Osteocyte (in vitro differentiated cells): Measurements from ENCODE around the gene HYDIN. TPM values are rescaled to one million over a fixed set of nuclear protein-coding genes. Genes with fewer than 3 reads are reported as not detected.

ENCODE experiments used
- DNase-seq: peaks from one replicate; pipeline ENCODE4 v3.0.0; 2021; ENCODE audit warnings: mixed read lengths; ENCODE audit not compliant: unreplicated experiment; ENCODE audit errors: extremely low spot score
- H3K27ac Mint-ChIP-seq: one replicate; pipeline ENCODE4 v1.8.0; 2021; ENCODE audit warnings: mild to moderate bottlenecking, mixed read lengths; ENCODE audit not compliant: unreplicated experiment
- H3K27me3 Mint-ChIP-seq: one replicate; pipeline ENCODE4 v1.8.0; 2021; ENCODE audit warnings: mixed read lengths; ENCODE audit not compliant: unreplicated experiment
- H3K36me3 Mint-ChIP-seq: one replicate; pipeline ENCODE4 v1.8.0; 2021; ENCODE audit warnings: mixed read lengths; ENCODE audit not compliant: unreplicated experiment
- H3K4me1 Mint-ChIP-seq: one replicate; pipeline ENCODE4 v1.8.0; 2021; ENCODE audit warnings: mixed read lengths; ENCODE audit not compliant: unreplicated experiment
- H3K4me3 Mint-ChIP-seq: one replicate; pipeline ENCODE4 v1.8.0; 2021; ENCODE audit warnings: mild to moderate bottlenecking, moderate library complexity, mixed read lengths; ENCODE audit not compliant: unreplicated experiment
- H3K9me3 Mint-ChIP-seq: one replicate; pipeline ENCODE4 v1.8.0; 2021; ENCODE audit warnings: mixed read lengths; ENCODE audit not compliant: unreplicated experiment
- total RNA-seq: library from RNA; stranded (reverse); gene quantifications from 2 replicates; pipeline ENCODE4 v1.2.1, GENCODE V29; 2021
- TF ChIP-seq, protein P1 (sequence below): fragments of 200-600 bp; sonication (generic); IDR thresholded peaks from 2 replicates; pipeline ENCODE4 v1.5.0; 2021; ENCODE audit warnings: antibody characterized with exemption, mild to moderate bottlenecking, moderate library complexity

The HYDIN gene
- total RNA-seq, 1 donor from 2014 or later: not detected

DNA sequence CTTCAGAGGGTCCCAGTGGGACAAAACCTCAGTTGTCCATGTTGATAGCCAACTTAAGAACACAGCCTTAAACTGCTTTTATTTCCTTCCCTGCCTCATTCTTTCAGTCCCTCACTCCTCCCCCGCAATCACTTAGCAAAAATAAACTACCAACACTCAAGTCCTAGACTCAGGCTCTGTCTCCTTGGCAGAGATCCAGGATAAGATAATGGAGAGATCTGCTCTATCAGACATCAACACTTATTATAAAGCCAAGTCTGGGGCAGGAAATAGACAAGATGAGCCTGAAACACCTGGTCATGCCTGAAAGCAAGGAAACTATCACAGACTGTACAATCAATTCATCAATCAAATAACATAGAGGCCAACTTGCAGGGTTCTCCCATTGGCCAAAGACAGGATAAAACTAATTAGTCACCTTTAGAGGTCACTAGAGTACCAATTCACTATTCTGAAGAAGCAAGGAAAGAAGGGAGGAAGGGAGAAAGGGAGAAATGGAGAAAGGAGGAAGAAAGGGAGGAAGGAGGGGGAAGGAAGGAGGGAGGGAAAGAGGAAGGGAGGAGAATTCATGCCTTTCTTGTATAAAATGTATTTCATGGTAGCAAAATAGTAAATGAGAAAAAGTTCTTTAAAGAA, 15.7 kb downstream of the HYDIN start:
- no peak for DNase-seq
- Mint-ChIP-seq H3K9me3 (peaks cover 5% of the 10 kb centered on the region), H3K4me3 (no peak overlapping the region), H3K36me3 (no peaks in the 10 kb centered on the region), H3K4me1 (no peaks in the 10 kb centered on the region), H3K27me3 (peaks cover 9% of the 10 kb centered on the region), H3K27ac (no peak overlapping the region)
- TF ChIP-seq, protein P1, sequence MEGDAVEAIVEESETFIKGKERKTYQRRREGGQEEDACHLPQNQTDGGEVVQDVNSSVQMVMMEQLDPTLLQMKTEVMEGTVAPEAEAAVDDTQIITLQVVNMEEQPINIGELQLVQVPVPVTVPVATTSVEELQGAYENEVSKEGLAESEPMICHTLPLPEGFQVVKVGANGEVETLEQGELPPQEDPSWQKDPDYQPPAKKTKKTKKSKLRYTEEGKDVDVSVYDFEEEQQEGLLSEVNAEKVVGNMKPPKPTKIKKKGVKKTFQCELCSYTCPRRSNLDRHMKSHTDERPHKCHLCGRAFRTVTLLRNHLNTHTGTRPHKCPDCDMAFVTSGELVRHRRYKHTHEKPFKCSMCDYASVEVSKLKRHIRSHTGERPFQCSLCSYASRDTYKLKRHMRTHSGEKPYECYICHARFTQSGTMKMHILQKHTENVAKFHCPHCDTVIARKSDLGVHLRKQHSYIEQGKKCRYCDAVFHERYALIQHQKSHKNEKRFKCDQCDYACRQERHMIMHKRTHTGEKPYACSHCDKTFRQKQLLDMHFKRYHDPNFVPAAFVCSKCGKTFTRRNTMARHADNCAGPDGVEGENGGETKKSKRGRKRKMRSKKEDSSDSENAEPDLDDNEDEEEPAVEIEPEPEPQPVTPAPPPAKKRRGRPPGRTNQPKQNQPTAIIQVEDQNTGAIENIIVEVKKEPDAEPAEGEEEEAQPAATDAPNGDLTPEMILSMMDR: peak; percentile 6

GRCh38 chr16:71205482-71206131, 24.9 kb downstream of the HYDIN start:
- H3K27me3 Mint-ChIP-seq: no peaks in the 10 kb centered on the region
- no peaks in the 10 kb centered on the region for H3K36me3 Mint-ChIP-seq

DNA sequence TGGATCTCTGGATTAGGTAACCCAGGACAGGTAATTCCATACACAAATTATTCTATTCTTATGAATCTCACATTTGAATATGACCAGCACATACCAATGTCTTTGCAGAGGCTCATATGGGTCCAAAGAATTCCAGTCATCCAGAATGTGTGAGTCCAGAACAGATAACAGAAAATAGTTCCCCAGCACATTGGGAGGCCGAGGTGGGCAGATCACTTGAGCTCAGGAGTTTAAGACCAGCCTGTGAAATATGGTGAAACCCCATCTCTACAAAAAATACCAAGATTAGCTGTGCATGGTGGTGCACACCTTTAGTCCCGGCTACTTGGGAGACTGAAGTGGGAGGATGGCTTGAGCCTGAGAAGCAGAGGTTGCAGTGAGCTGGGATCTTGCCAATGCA, 26.9 kb downstream of the HYDIN start:
- Mint-ChIP-seq H3K4me3 (no peak overlapping the region), H3K27me3 (no peaks in the 10 kb centered on the region)

More at GRCh38 chr16:71205482-71206131, 24.9 kb downstream of the HYDIN start:
- TF ChIP-seq, protein P1: no peak
- H3K27ac Mint-ChIP-seq: no peak overlapping the region
- no peaks in the 10 kb centered on the region for H3K4me1 Mint-ChIP-seq
- no peak overlapping the region for H3K4me3 Mint-ChIP-seq
- no peak for DNase-seq
- peaks cover 22% of the 10 kb centered on the region for H3K9me3 Mint-ChIP-seq

DNA sequence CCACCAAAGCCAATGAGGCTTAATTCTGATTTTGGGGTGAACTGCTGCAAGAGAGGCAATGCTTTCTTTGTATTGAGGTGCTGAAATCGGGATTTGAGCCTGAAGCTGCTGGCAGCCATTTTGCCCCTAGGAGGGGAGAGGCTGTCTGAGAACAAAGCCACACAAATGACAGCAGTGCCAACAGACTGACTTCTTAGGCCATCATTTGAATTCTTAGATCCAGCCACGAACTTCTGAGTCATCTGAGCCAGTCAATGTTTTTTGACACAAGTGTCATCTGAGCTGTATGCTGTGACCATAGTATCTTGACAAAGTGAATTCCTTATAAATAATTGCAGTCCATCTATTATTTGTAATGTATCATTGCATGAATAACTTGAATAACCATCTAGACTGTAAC, 29.0 kb downstream of the HYDIN start:
- H3K36me3 Mint-ChIP-seq: no peaks in the 10 kb centered on the region
- TF ChIP-seq, protein P1: no peak
- no peaks in the 10 kb centered on the region for H3K27me3 Mint-ChIP-seq
- no peaks in the 10 kb centered on the region for H3K4me1 Mint-ChIP-seq
- DNase-seq: no peak
- no peak overlapping the region for H3K4me3 Mint-ChIP-seq
- peaks cover 23% of the 10 kb centered on the region for H3K9me3 Mint-ChIP-seq
- no peak overlapping the region for H3K27ac Mint-ChIP-seq

More for the DNA sequence above, 26.9 kb downstream of the HYDIN start:
- no peak for DNase-seq
- Mint-ChIP-seq H3K36me3 (no peaks in the 10 kb centered on the region), H3K4me1 (no peaks in the 10 kb centered on the region), H3K9me3 (peaks cover 29% of the 10 kb centered on the region), H3K27ac (no peak overlapping the region)
- TF ChIP-seq, protein P1: no peak

GRCh38 chr16:71201054-71201453, 29.5 kb downstream of the HYDIN start:
- H3K27ac Mint-ChIP-seq: no peak overlapping the region
- no peaks in the 10 kb centered on the region for H3K27me3 Mint-ChIP-seq
- no peak for DNase-seq
- TF ChIP-seq, protein P1: no peak
- no peak overlapping the region for H3K4me3 Mint-ChIP-seq
- H3K9me3 Mint-ChIP-seq: peaks cover 23% of the 10 kb centered on the region
- no peaks in the 10 kb centered on the region for H3K36me3 Mint-ChIP-seq
- no peaks in the 10 kb centered on the region for H3K4me1 Mint-ChIP-seq
